Ammon's horn (tissue), 1 donor: ENCODE results near the gene IMMP2L.
"Not testable (repeated sequence)": the region's sequence is repeated elsewhere in the genome, so short reads cannot be mapped to it uniquely, and the experiment has no call there.

ENCODE experiments used
- DNase-seq: peaks from one replicate; pipeline ENCODE4 v3.0.0-alpha.2; 2016; ENCODE audit warnings: low spot score

IMMP2L gene

GRCh38 chr7:111262293-111263116 is 299.8 kb downstream of the IMMP2L start:
- no peak for DNase-seq

GRCh38 chr7:111261496-111261895 is 300.8 kb downstream of the IMMP2L start:
- DNase-seq, result no peak

GRCh38 chr7:111259991-111260390 is 302.3 kb downstream of the IMMP2L start:
- DNase-seq, result no peak

- no peak for DNase-seq
Observed at GRCh38 chr7:111256391-111256790, 305.9 kb downstream of the IMMP2L start.

- DNase-seq, result no peak
Observed at GRCh38 chr7:111255576-111255975, 306.7 kb downstream of the IMMP2L start.

- DNase-seq, result not testable (repeated sequence)
Observed at GRCh38 chr7:111251365-111251764, 310.9 kb downstream of the IMMP2L start.

- not testable (repeated sequence) for DNase-seq
Observed at GRCh38 chr7:111249807-111250206, 312.5 kb downstream of the IMMP2L start.

GRCh38 chr7:111242141-111242755 is 320.0 kb downstream of the IMMP2L start:
- no peak for DNase-seq

- DNase-seq, result no peak
Observed at GRCh38 chr7:111240371-111240770, 321.9 kb downstream of the IMMP2L start.

GRCh38 chr7:111239437-111239836 is 322.9 kb downstream of the IMMP2L start:
- DNase-seq, result no peak

- no peak for DNase-seq
Observed at GRCh38 chr7:111238886-111239285, 323.4 kb downstream of the IMMP2L start.

- DNase-seq, result no peak
Observed at GRCh38 chr7:111235709-111236108, 326.6 kb downstream of the IMMP2L start.

GRCh38 chr7:111232249-111233084 is 329.8 kb downstream of the IMMP2L start:
- DNase-seq, result no peak

- DNase-seq, result no peak
Observed at GRCh38 chr7:111229916-111230315, 332.4 kb downstream of the IMMP2L start.

- DNase-seq, result no peak
Observed at GRCh38 chr7:111229181-111229740, 333.0 kb downstream of the IMMP2L start.

GRCh38 chr7:111228437-111228836 is 333.9 kb downstream of the IMMP2L start:
- DNase-seq, result no peak

- DNase-seq, result no peak
Observed at GRCh38 chr7:111226800-111227199, 335.5 kb downstream of the IMMP2L start.

- no peak for DNase-seq
Observed at GRCh38 chr7:111224354-111225231, 337.7 kb downstream of the IMMP2L start.

GRCh38 chr7:111223802-111224253 is 338.5 kb downstream of the IMMP2L start:
- no peak for DNase-seq

- no peak for DNase-seq
Observed at GRCh38 chr7:111215550-111215949, 346.7 kb downstream of the IMMP2L start.

- no peak for DNase-seq
Observed at GRCh38 chr7:111212857-111213523, 349.3 kb downstream of the IMMP2L start.
